Measurements from ENCODE around the gene CHMP1A. TPM values are rescaled to one million over a fixed set of nuclear protein-coding genes. Genes with fewer than 3 reads are reported as not detected.

The CHMP1A gene
- total RNA-seq (2022; extraction: Qiagen RNA extraction; ENCODE audit: low read depth), result 88.9 to 113 TPM (median 92.5 TPM) in 5 replicates

GRCh38 chr16:89657442-89658220 lies at the start of gene CHMP1A, which contains the start of gene SPATA33:
Gene CHMP1A, minus strand, starts transcription at chr16:89657708. Its CDS starts 120 bp downstream, at chr16:89657588.
Gene SPATA33, plus strand, starts transcription at chr16:89657836. Its CDS starts 76 bp downstream, at chr16:89657912.

GRCh38 chr16:89701425-89702406 lies 44.2 kb upstream of the CHMP1A start, which contains the start of gene SPATA2L:
Gene SPATA2L, minus strand, starts transcription at chr16:89701705. Its CDS starts 473 bp downstream, at chr16:89701232.

GRCh38 chr16:89686520-89687091 lies 29.1 kb upstream of the CHMP1A start, which contains the start of gene CDK10:
Gene CDK10, plus strand, starts transcription at chr16:89686689. Its CDS starts 22 bp downstream, at chr16:89686711.

GRCh38 chr16:89613231-89613953 lies 44.1 kb downstream of the CHMP1A start, which contains the start of gene DPEP1:
Gene DPEP1, plus strand, starts transcription at chr16:89613642. Its CDS starts 16,769 bp downstream, at chr16:89630411.

Other genes with a start within 250 kb of the CHMP1A start
- gene ANKRD11, start 167.1 kb downstream of the CHMP1A start, total RNA-seq (2022; extraction: Qiagen RNA extraction; ENCODE audit: low read depth), result 82.9 to 95.6 TPM (median 92.2 TPM) in 5 replicates
- gene SPG7, start 149.3 kb downstream of the CHMP1A start, total RNA-seq (2022; extraction: Qiagen RNA extraction; ENCODE audit: low read depth), result 74.2 to 101 TPM (median 86.6 TPM) in 5 replicates
- gene RPL13, start 97.0 kb downstream of the CHMP1A start, total RNA-seq (2022; extraction: Qiagen RNA extraction; ENCODE audit: low read depth), result 3,203 to 4,456 TPM (median 4,194 TPM) in 5 replicates
- gene CPNE7, start 82.0 kb downstream of the CHMP1A start, total RNA-seq (2022; extraction: Qiagen RNA extraction; ENCODE audit: low read depth), result 56.0 to 66.6 TPM (median 60.2 TPM) in 5 replicates
- gene DPEP1, start 44.1 kb downstream of the CHMP1A start, total RNA-seq (2022; extraction: Qiagen RNA extraction; ENCODE audit: low read depth), result 0.59 to 1.5 TPM (median 0.97 TPM) in 5 replicates
- 13.2 to 16.0 TPM (median 15.2 TPM) in 5 replicates for gene SPATA33, start 128 bp upstream of the CHMP1A start, total RNA-seq (2022; extraction: Qiagen RNA extraction; ENCODE audit: low read depth)
- 39.4 to 73.0 TPM (median 62.4 TPM) in 5 replicates for gene CDK10, start 29.0 kb upstream of the CHMP1A start, total RNA-seq (2022; extraction: Qiagen RNA extraction; ENCODE audit: low read depth)
- 7.6 to 11.7 TPM (median 10.9 TPM) in 5 replicates for gene SPATA2L, start 44.0 kb upstream of the CHMP1A start, total RNA-seq (2022; extraction: Qiagen RNA extraction; ENCODE audit: low read depth)
- 3.6 to 5.6 TPM (median 4.3 TPM) in 5 replicates for gene VPS9D1, start 63.2 kb upstream of the CHMP1A start, total RNA-seq (2022; extraction: Qiagen RNA extraction; ENCODE audit: low read depth)
- gene ZNF276, start 63.8 kb upstream of the CHMP1A start, total RNA-seq (2022; extraction: Qiagen RNA extraction; ENCODE audit: low read depth), result 15.7 to 18.2 TPM (median 17.5 TPM) in 5 replicates
- gene FANCA, start 158.9 kb upstream of the CHMP1A start, total RNA-seq (2022; extraction: Qiagen RNA extraction; ENCODE audit: low read depth), result 33.2 to 40.7 TPM (median 36.0 TPM) in 5 replicates
- 6.3 to 8.7 TPM (median 7.7 TPM) in 5 replicates for gene SPIRE2, start 170.8 kb upstream of the CHMP1A start, total RNA-seq (2022; extraction: Qiagen RNA extraction; ENCODE audit: low read depth)
- gene TCF25, start 215.9 kb upstream of the CHMP1A start, total RNA-seq (2022; extraction: Qiagen RNA extraction; ENCODE audit: low read depth), result 70.7 to 94.5 TPM (median 76.8 TPM) in 5 replicates